ENCODE results near the gene TMEM244.

- TF ChIP-seq CTCF (IDR thresholded peaks at IDR 0.05 in 8 of 11, conservative IDR thresholded peaks at IDR 0.05 in 3 of 11) (no peak), POLR2AphosphoS5 (IDR thresholded peaks at IDR 0.05) (no peak)
These were observed 69.1 kb downstream of the TMEM244 start for GRCh38 chr6:129792049-129792448.
